ENCODE measurements around the gene GPRC5D. TPM values are rescaled to one million over a fixed set of nuclear protein-coding genes. Genes with fewer than 3 reads are reported as not detected.

Gene GPRC5D

Small RNAs within 50 kb of the gene (small RNA-seq; reads per million reads assigned to genes)
- not detected for gene RF00604 (ENCODE audit: insufficient read depth)
